Camera-type eye (tissue), 1 donor: ENCODE results near the gene PRAF2. TPM values are rescaled to one million over a fixed set of nuclear protein-coding genes. Genes with fewer than 3 reads are reported as not detected.

Source experiments
- total RNA-seq: library from RNA; depleted of rRNA; stranded (reverse); fragments of >200 nt; gene quantifications from one replicate; pipeline ENCODE4 v1.2.3, GENCODE V29; 2014

The PRAF2 gene, protein sequence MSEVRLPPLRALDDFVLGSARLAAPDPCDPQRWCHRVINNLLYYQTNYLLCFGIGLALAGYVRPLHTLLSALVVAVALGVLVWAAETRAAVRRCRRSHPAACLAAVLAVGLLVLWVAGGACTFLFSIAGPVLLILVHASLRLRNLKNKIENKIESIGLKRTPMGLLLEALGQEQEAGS
- 8.6 TPM for total RNA-seq

DNA sequence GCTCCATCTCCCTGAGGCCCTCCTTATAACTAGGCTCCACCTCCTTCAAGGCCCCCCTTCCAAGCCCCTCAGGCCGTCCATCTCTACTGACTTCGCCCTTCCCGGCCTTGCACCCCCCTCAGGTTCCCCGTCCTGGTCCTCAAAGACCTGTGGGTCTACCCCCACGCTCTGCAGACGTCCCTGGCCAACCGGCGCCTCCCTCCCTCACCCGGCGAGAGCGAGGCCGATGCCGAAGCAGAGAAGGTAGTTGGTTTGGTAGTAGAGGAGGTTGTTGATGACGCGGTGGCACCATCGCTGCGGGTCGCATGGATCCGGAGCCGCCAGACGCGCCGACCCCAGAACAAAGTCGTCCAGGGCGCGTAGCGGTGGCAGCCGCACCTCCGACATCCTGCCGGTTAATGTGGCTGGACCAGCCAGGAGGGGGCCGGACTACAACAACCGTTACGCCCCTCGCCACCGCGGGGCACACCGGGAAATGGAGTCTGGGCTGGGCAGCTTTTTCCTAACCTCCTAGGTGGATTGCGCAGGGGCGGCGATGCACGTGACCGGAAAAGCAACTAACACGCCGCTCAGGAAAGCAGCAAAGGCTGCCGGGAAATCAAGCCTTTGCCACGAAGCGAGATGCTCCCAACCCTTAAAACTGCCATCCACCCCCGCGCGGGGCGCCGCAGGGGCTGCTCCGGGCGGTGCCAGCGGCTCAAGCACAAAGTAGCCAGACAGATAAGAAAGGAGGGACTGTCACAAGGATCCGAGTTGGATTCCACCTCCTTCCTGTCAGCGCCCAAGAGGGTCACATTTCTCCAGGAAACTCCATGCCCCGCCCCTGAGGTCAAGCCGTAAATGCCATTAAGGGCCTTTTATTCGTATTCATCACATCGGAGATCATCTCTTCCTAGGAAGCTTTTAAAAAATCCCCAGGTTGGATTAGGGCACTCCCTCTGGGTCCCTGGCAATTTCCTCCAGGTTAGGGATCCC is at the start of gene PRAF2:
PRAF2 (minus strand) TSS at position 402 of the 975 bp plus-strand sequence; CDS start at position 387, 15 bp downstream.

DNA sequence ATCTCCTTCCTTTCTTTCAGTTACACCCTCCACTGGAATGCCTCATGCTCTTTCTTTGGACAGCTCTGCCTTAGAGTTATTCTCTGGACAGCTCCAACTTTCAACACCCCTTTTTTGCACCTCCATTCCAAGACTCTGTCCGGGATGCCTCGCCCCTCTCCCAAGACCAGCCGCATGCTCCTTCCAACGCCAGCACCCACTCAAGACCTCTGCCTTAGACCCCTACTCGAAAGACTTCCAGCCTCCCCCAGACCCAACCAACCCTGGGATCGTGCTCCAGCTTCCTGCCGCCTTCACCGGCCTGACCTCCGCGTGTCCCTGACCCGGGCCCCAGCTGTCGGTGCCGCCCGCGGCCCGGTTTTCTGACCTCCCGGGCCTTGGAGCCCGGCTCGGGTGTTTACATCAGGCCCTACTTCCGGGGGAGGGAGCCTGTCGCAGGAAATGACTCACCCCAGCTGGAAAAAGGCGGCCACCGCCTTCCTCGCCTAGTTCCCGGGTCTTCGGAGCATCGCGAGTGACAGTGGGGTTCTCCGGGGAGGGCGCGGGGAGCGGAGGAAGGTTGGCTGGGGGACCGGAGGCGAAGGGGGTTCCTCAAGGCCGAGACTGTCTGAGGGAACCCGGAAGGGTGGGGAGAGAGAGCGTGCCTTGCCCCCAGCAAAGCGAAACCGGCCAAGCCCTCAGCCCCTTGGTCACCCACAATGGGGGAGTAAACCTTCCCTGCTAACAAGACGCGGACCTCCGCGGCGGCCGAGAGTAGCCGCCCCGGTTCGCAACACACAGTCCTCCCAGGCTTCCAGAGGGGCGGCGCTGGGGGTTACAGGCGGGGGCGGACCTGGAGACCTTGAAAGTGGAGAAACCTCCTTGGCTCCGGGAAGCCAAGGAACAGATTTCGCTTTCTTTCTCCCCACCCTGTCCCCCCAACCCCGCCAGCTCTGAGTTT is 6.0 kb upstream of the PRAF2 start, which contains the start of gene WDR45:
WDR45 (minus strand) TSS at position 399 of the 940 bp plus-strand sequence. CDS start 1,792 bp downstream, outside the sequence.

DNA sequence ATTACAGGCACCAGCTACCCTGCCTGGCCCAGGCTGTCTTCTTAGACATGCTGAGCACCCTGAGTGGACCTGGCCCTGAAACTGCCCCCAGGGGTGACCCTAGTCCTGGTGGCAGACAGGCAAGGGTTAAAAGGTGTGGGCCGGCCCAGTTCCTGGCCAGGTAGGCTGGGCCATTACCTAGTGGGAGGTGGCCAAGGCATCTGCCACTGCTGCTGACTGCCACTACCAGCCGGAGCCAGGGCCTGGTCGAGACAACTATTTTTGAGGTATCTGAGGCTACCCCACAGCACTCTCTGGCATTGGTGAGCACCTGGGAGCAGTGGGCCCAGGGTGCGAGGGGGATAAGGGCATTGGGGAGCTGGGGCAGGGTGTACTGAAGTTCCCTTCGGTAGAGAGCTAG is 15.0 kb downstream of the PRAF2 start, which contains the start of gene CCDC120:
CCDC120 (plus strand) TSS at position 206 of the 400 bp plus-strand sequence. CDS start 3,043 bp downstream, outside the sequence.

DNA sequence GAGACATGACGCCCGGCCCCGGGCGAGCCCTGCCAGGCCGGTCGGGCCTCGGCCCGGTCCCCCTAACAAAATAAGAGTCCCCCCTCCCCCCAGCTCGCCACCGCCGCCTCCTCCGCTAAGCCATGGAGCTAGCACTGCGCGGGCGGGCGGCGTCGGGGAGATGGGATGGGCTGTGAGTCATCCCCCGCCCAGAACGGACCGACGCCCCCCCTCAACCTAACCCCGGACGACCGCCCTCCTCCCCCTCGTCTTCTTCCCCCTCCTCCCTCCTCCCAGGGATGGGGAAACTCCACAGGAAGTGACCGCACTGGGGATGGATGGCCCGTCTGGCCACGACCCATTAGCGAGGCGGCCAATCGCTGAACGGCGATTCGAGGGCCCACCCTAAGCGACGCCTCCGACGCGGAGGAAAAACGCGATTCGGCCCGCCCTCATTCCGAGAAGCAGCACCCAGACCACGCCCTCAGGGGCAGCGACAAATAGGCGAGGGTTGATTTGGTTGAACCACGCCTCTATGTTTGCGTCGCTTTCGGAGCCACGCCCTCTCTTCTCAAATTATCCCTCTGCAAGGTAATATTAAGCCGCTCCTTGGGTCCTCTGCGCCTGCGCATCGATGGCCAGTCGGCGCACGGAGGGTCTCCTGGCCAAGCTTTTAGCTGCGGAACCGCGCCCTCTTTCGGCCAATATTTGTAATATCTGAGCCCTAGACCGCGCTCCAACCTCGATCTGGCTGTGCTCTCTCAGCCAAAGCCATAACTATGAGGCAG is 30.4 kb downstream of the PRAF2 start, which contains the start of gene TFE3:
TFE3 (minus strand) TSS at position 138 of the 767 bp plus-strand sequence; CDS start at position 7, 131 bp downstream.

Other genes with a start within 250 kb of the PRAF2 start
- gene ERAS, start 247.5 kb downstream of the PRAF2 start, total RNA-seq, result not detected
- gene PCSK1N, start 238.4 kb downstream of the PRAF2 start, total RNA-seq, result 46.4 TPM
- 36.3 TPM for gene TIMM17B, start 176.2 kb downstream of the PRAF2 start, total RNA-seq
- gene PQBP1, start 176.1 kb downstream of the PRAF2 start, total RNA-seq, result 53.1 TPM
- 9.0 TPM for gene SLC35A2, start 162.4 kb downstream of the PRAF2 start, total RNA-seq
- gene PIM2, start 155.0 kb downstream of the PRAF2 start, total RNA-seq, result 8.4 TPM
- gene OTUD5, start 116.4 kb downstream of the PRAF2 start, total RNA-seq, result 35.0 TPM
- gene KCND1, start 102.2 kb downstream of the PRAF2 start, total RNA-seq, result 3.6 TPM
- 46.4 TPM for gene GRIPAP1, start 71.7 kb downstream of the PRAF2 start, total RNA-seq
- 26.9 TPM for gene TFE3, start 30.6 kb downstream of the PRAF2 start, total RNA-seq
- 5.6 TPM for gene CCDC120, start 15.0 kb downstream of the PRAF2 start, total RNA-seq
- gene WDR45, start 5.9 kb upstream of the PRAF2 start, total RNA-seq, result 41.8 TPM
- 26.9 TPM for gene GPKOW, start 49.7 kb upstream of the PRAF2 start, total RNA-seq
- gene MAGIX, start 88.8 kb upstream of the PRAF2 start, total RNA-seq, result 6.5 TPM
- gene PLP2, start 97.9 kb upstream of the PRAF2 start, total RNA-seq, result 3.4 TPM
- gene PRICKLE3, start 112.4 kb upstream of the PRAF2 start, total RNA-seq, result 6.6 TPM
- 152 TPM for gene SYP, start 126.2 kb upstream of the PRAF2 start, total RNA-seq
- gene CACNA1F, start 159.3 kb upstream of the PRAF2 start, total RNA-seq, result 27.9 TPM
- gene CCDC22, start 161.5 kb upstream of the PRAF2 start, total RNA-seq, result 11.6 TPM
- not detected for gene FOXP3, start 190.7 kb upstream of the PRAF2 start, total RNA-seq
- gene PPP1R3F, start 195.8 kb upstream of the PRAF2 start, total RNA-seq, result 9.8 TPM
- not detected for gene GAGE10, start 229.6 kb upstream of the PRAF2 start, total RNA-seq
- gene GAGE12J, start 248.0 kb upstream of the PRAF2 start, total RNA-seq, result not detected